Neutrophil (primary cell): ENCODE measurements around the gene B3GALNT1.

Experiments
- H3K27ac ChIP-seq: fragments of 200-600 bp; sonication (generic); 2 replicates; pipeline ENCODE4 v1.5.1; 2016; ENCODE audit warnings: mild to moderate bottlenecking, moderate library complexity
- H3K27me3 ChIP-seq: fragments of 200-600 bp; sonication (generic); 2 replicates; pipeline ENCODE4 v1.6.0; 2016; ENCODE audit warnings: mild to moderate bottlenecking
- H3K36me3 ChIP-seq: fragments of 200-600 bp; sonication (generic); 2 replicates; pipeline ENCODE4 v1.5.1; 2017
- H3K4me1 ChIP-seq, 2 experiments: fragments of 200-600 bp in 1 of 2; sonication (generic) in 1 of 2; 1 replicate in 1 of 2; 2 replicates in 1 of 2; pipeline versions ENCODE4 v1.5.1 to v1.6.1; 2013 to 2016; ENCODE audit warnings: low read depth in 1 of 2, low read length in 1 of 2, mild to moderate bottlenecking in 1 of 2, moderate library complexity in 1 of 2; ENCODE audit not compliant: control insufficient read depth in 1 of 2, insufficient read depth in 1 of 2
- H3K4me3 ChIP-seq, 2 experiments: fragments of 200-600 bp in 1 of 2; sonication (generic) in 1 of 2; 1 replicate in 1 of 2; 2 replicates in 1 of 2; pipeline ENCODE4 v1.5.1; 2013 to 2016; ENCODE audit warnings: low read depth in 1 of 2, low read length in 1 of 2, mild to moderate bottlenecking in 1 of 2, moderate library complexity in 1 of 2
- H3K9me3 ChIP-seq: fragments of 200-600 bp; sonication (generic); 2 replicates; pipeline ENCODE4 v1.5.1; 2016
- CTCF ChIP-seq: fragments of 200-600 bp; sonication (generic); IDR thresholded peaks from 2 replicates; pipeline ENCODE4 v1.5.1; 2016; ENCODE audit warnings: antibody characterized with exemption

The B3GALNT1 gene

DNA sequence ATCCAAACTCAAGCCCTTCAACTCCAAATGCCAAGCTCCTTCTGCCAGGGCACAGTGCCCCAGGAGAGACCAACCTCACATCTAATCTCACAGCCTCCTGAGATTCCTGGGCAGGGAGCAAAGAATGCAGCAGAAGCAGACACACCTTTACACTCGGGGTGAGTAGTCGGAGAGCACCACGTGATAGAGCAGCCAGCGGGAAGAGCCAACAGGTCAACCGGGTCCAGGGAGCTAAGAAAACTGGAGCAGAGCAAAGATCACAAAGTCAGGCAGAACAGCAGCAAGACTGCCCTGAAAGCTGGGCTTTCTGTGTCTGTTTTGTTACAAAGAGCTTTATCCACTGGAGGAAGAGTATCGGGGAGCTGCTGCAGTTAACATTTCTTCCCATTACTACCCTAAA, 4.2 kb downstream of the B3GALNT1 start:
- Histone ChIP-seq H3K9me3 (no peaks in the 10 kb centered on the region), H3K4me1 (peaks cover 7 to 13% of the 10 kb centered on the region in 2 experiments), H3K4me3 (no peak overlapping the region), H3K27ac (no peak overlapping the region), H3K27me3 (peaks cover 3% of the 10 kb centered on the region), H3K36me3 (peaks cover 12% of the 10 kb centered on the region)
- TF ChIP-seq CTCF = no peak

GRCh38 chr3:161096771-161097367, 8.3 kb downstream of the B3GALNT1 start:
- no peak for TF ChIP-seq CTCF
- peaks cover 12% of the 10 kb centered on the region for H3K36me3 ChIP-seq

DNA sequence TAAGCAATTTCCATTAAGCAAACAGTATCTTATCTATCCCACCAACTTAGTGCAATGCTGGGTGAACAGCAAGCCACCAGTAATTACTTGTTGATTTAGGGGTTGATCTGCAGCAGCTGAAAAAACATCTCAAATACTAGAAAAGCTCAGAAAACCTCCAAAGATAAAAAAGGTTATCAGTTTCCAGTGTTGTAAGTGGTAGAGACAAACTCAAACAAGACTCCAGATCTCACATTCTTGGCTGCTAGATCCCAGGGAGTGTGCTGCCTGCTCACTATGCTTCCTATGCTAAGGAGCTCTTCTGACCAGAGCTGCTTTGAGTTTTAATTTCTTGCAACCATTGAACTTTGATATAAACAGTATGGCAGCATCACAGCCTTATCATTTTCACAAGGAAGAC, 11.3 kb downstream of the B3GALNT1 start:
- Histone ChIP-seq H3K27ac (no peak overlapping the region), H3K9me3 (no peaks in the 10 kb centered on the region), H3K36me3 (peaks cover 4% of the 10 kb centered on the region), H3K4me1 (no peaks in the 10 kb centered on the region), H3K27me3 (no peaks in the 10 kb centered on the region), H3K4me3 (no peak overlapping the region)
- no peak for TF ChIP-seq CTCF

More at GRCh38 chr3:161096771-161097367, 8.3 kb downstream of the B3GALNT1 start:
- Histone ChIP-seq H3K27me3 (no peaks in the 10 kb centered on the region), H3K4me1 (no peaks in the 10 kb centered on the region), H3K27ac (no peak overlapping the region), H3K4me3 (no peak overlapping the region), H3K9me3 (no peaks in the 10 kb centered on the region)

- no peaks in the 10 kb centered on the region for H3K27me3 ChIP-seq
- TF ChIP-seq CTCF = no peak
- H3K4me1 ChIP-seq = peaks cover 14 to 15% of the 10 kb centered on the region in 2 experiments
- no peaks in the 10 kb centered on the region for H3K9me3 ChIP-seq
- no peak overlapping the region for H3K4me3 ChIP-seq
- no peak overlapping the region for H3K27ac ChIP-seq
- H3K36me3 ChIP-seq = peaks cover 14% of the 10 kb centered on the region
Observed at GRCh38 chr3:161084277-161084676, 20.9 kb downstream of the B3GALNT1 start.

GRCh38 chr3:161083131-161083530, 22.0 kb downstream of the B3GALNT1 start:
- no peak for TF ChIP-seq CTCF
- Histone ChIP-seq H3K4me3 (no peak overlapping the region), H3K9me3 (no peaks in the 10 kb centered on the region), H3K27me3 (no peaks in the 10 kb centered on the region), H3K27ac (no peak overlapping the region), H3K4me1 (peaks cover 14 to 15% of the 10 kb centered on the region in 2 experiments), H3K36me3 (peaks cover 14% of the 10 kb centered on the region)
